Activated CD4-positive, alpha-beta T cell treated with anti-CD3 and anti-CD28 coated beads, Interleukin-2, amount 50 U/mL, for 16 hours (primary cell): ENCODE data around the gene SLC9A1.

Source experiments
- DNase-seq: peaks from one replicate; pipeline ENCODE4 v3.0.0-alpha.2; 2020

The SLC9A1 gene

GRCh38 chr1:27058966-27059669 is 95.8 kb downstream of the SLC9A1 start:
- DNase-seq, result no peak

- DNase-seq, result no peak
Measured at GRCh38 chr1:27057801-27058625, 96.9 kb downstream of the SLC9A1 start.

- no peak for DNase-seq
Measured at GRCh38 chr1:27057389-27057788, 97.5 kb downstream of the SLC9A1 start.

- DNase-seq, result no peak
Measured at GRCh38 chr1:27053977-27054753, 100.8 kb downstream of the SLC9A1 start.

- DNase-seq, result no peak
Measured at GRCh38 chr1:27052527-27052926, 102.4 kb downstream of the SLC9A1 start.

GRCh38 chr1:27049607-27050006 is 105.3 kb downstream of the SLC9A1 start:
- DNase-seq, result no peak

GRCh38 chr1:27049100-27049499 is 105.8 kb downstream of the SLC9A1 start:
- no peak for DNase-seq
